Spleen (tissue), 11 donors: Measurements from ENCODE around the gene ITGA1. TPM values are rescaled to one million over a fixed set of nuclear protein-coding genes. Genes with fewer than 3 reads are reported as not detected.

Experiments
- DNase-seq: peaks from one replicate; pipeline ENCODE4 v3.0.0-alpha.2; 2020
- H3K27ac ChIP-seq, 8 donors: fragments of 200-600 bp; sonication (generic) in 7 of 8; 1 replicate in 4 of 8; 2 replicates in 4 of 8; pipeline versions ENCODE4 v1.5.0 to v1.8.0; 2016 to 2021; ENCODE audit warnings: inconsistent platforms in 4 of 8, mild to moderate bottlenecking in 4 of 8, moderate library complexity in 1 of 8
- H3K27me3 ChIP-seq, 7 donors: fragments of 200-600 bp; sonication (generic) in 6 of 7; replicated peaks in 1 of 7; 1 replicate in 4 of 7; 2 replicates in 3 of 7; pipeline versions ENCODE4 v1.5.0 to v1.8.0; 2016 to 2021; ENCODE audit warnings: inconsistent platforms in 3 of 7, mild to moderate bottlenecking in 1 of 7
- H3K36me3 ChIP-seq, 6 donors: fragments of 200-600 bp; sonication (generic) in 5 of 6; 1 replicate in 4 of 6; 2 replicates in 2 of 6; pipeline versions ENCODE4 v1.5.0 to v1.8.0; 2016 to 2021; ENCODE audit warnings: inconsistent platforms in 2 of 6
- H3K4me1 ChIP-seq, 6 donors: fragments of 200-600 bp; sonication (generic) in 5 of 6; 1 replicate in 3 of 6; 2 replicates in 3 of 6; pipeline versions ENCODE4 v1.5.0 to v1.8.0; 2016 to 2021; ENCODE audit warnings: inconsistent platforms in 3 of 6
- H3K4me3 ChIP-seq, 8 donors: fragments of 200-600 bp; sonication (generic) in 7 of 8; 1 replicate in 4 of 8; 2 replicates in 4 of 8; pipeline versions ENCODE4 v1.5.0 to v1.8.0; 2016 to 2021; ENCODE audit warnings: inconsistent platforms in 4 of 8, mild to moderate bottlenecking in 4 of 8, moderate library complexity in 2 of 8
- H3K9me3 ChIP-seq, 8 donors: fragments of 200-600 bp; sonication (generic) in 7 of 8; 1 replicate in 4 of 8; 2 replicates in 4 of 8; pipeline versions ENCODE4 v1.5.0 to v1.8.0; 2016 to 2021; ENCODE audit warnings: inconsistent platforms in 4 of 8
- CTCF ChIP-seq, 11 experiments: fragments of 200-600 bp in 7 of 11; fragments of 450-650 bp in 4 of 11; sonication (generic) in 4 of 11; IDR thresholded peaks in 8 of 11; conservative IDR thresholded peaks in 3 of 11; 1 replicate in 7 of 11; 2 replicates in 4 of 11; pipeline versions ENCODE4 v1.4.0 to v1.8.0; 2016 to 2021; ENCODE audit warnings: antibody characterized with exemption in 11 of 11, inconsistent platforms in 4 of 11, mild to moderate bottlenecking in 1 of 11
- POLR2A ChIP-seq, 3 donors: fragments of 450-650 bp; IDR thresholded peaks; one replicate each; pipeline ENCODE4 v1.5.1; 2017; ENCODE audit warnings: antibody characterized with exemption in 3 of 3, mild to moderate bottlenecking in 1 of 3
- POLR2AphosphoS5 ChIP-seq, 3 donors: sonication (generic); formaldehyde crosslinking; IDR thresholded peaks; one replicate each; pipeline ENCODE4 v1.5.1; 2017; ENCODE audit warnings: antibody characterized with exemption in 3 of 3
- WGBS, 5 donors: extraction: QIAGEN DNeasy Blood & Tissue Kit in 3 of 5; methylation state at CpG; one replicate each; pipeline versions ENCODE4 v1.1.5 to v1.1.7; 2013 to 2018; 5-methylcytosine and 5-hydroxymethylcytosine counted together
- intact Hi-C: fragments of 100-400 bp; cut with DNase I; formaldehyde crosslinking; loops from one replicate; pipeline ENCODE4 v1.15.0; 2023; ENCODE audit warnings: low total_unique reads
- polyA plus RNA-seq, 3 donors: library from polyadenylated mRNA; stranded (reverse); fragments of 200-250 nt; gene quantifications; one replicate each; pipeline ENCODE4 v1.2.1, GENCODE V29; 2013
- total RNA-seq, 7 donors: library from RNA; depleted of rRNA in 3 of 7; stranded (reverse); fragments of >200 nt in 3 of 7; fragmentation: NEBNext Ultra II Directional in 4 of 7; extraction: Animal tissue kit (Norgen Biotek cat#: 25700) in 4 of 7; gene quantifications; one replicate each; pipeline versions ENCODE4 v1.1.0 to v1.2.1, GENCODE V29; 2016 to 2021
- donor health status: healthy with polysubstance abuse.
- donor health status: DM: no; HTN: no; CAD: no; lungs with moderate emphysema.
- donor health status: DM: no; HTN: no; CAD: no.
- donor health status: Bipolar disorder and iron deficiency.
- donor health status: healthy.
- donor health status: DM: no; HTN: no; CAD: no.
- donor health status: DM: yes; HTN: yes; CAD: no.

ITGA1 gene
- total and polyA plus RNA-seq, 10 donors: 8.3 to 505 (median 289) TPM

- no peak overlapping the region for H3K27ac ChIP-seq
- TF ChIP-seq POLR2A (IDR thresholded peaks at IDR 0.05): no peak
- no peak overlapping the region for H3K4me3 ChIP-seq
- H3K9me3 ChIP-seq: peaks cover 0 to 9% (median 2%) of the 10 kb centered on the region in 8 donors
- H3K36me3 ChIP-seq: peaks cover 0 to 8% (median 2%) of the 10 kb centered on the region in 6 donors
- no peaks in the 10 kb centered on the region for H3K27me3 ChIP-seq
- intact Hi-C loops: no loop called here
- DNase-seq: no peak
- WGBS, 5 donors: 94 to 97% (median 96%) methylated on average over 1 of the region's 1 CpG
- peaks cover 0 to 29% (median 20%) of the 10 kb centered on the region in 6 donors for H3K4me1 ChIP-seq
Measured at GRCh38 chr5:52827815-52828214, 40.1 kb downstream of the ITGA1 start.

DNA sequence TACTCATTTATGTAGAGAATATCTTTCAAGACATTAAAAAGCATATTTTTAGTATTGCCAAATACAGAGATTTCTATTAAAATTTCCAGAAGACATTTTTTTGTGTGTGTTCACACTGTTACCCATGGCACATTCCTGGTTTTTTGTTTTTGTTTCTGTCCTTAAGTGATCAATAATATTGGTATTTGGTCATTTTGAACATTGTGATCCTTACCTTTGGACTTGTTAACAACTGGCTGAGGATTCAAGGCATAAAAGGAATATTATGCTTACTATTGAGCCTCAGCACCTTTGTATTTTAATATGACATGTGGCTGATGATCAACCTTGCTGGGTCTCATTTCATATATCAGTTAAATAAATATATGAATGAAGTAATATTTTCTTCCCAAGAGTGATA lies 41.9 kb downstream of the ITGA1 start:
- Histone ChIP-seq H3K9me3 (peaks cover 0 to 9% (median 2%) of the 10 kb centered on the region in 8 donors), H3K4me3 (no peak overlapping the region), H3K27me3 (no peaks in the 10 kb centered on the region), H3K27ac (no peak overlapping the region), H3K4me1 (peaks cover 3 to 19% (median 9%) of the 10 kb centered on the region in 6 donors), H3K36me3 (peaks cover 0 to 8% (median 2%) of the 10 kb centered on the region in 6 donors)
- no peak for TF ChIP-seq POLR2A (IDR thresholded peaks at IDR 0.05)
- no peak for TF ChIP-seq POLR2AphosphoS5 (IDR thresholded peaks at IDR 0.05)
- TF ChIP-seq CTCF (IDR thresholded peaks at IDR 0.05 in 8 of 11, conservative IDR thresholded peaks at IDR 0.05 in 3 of 11): no peak
- no peak for DNase-seq
- intact Hi-C loops: no loop called here

DNA sequence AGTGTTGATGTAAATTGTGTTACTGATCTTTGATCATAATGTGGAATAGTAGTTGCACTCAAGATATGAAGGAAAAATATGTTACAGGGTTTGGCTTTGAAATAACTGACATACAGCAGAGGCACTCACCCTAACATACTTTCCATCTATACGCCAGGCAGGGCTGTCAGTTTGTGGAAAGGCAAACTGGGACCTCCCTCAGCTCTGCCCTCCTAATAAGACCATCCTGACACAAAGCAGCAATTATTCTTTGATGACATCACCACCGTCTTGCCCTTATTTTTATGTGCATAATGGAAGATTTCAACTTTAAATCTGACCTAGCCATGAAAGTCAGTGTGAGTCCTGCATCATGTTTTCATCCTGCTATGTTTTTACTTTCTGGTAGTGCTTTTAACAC lies 42.9 kb downstream of the ITGA1 start:
- Histone ChIP-seq H3K9me3 (peaks cover 0 to 9% (median 2%) of the 10 kb centered on the region in 8 donors), H3K4me1 (peaks cover under 1 to 14% (median 6%) of the 10 kb centered on the region in 6 donors), H3K27me3 (no peaks in the 10 kb centered on the region), H3K4me3 (no peak overlapping the region), H3K27ac (peak overlapping the region in 1 of 8 donors; percentile 21), H3K36me3 (peaks cover 0 to 8% (median 2%) of the 10 kb centered on the region in 6 donors)
- WGBS, 5 donors: 73 to 93% (median 89%) methylated on average over 2 of the region's 2 CpGs
- intact Hi-C loops: no loop called here
- DNase-seq: no peak
- TF ChIP-seq POLR2AphosphoS5 (IDR thresholded peaks at IDR 0.05) (no peak), POLR2A (IDR thresholded peaks at IDR 0.05) (no peak), CTCF (IDR thresholded peaks at IDR 0.05 in 8 of 11, conservative IDR thresholded peaks at IDR 0.05 in 3 of 11) (no peak)

DNA sequence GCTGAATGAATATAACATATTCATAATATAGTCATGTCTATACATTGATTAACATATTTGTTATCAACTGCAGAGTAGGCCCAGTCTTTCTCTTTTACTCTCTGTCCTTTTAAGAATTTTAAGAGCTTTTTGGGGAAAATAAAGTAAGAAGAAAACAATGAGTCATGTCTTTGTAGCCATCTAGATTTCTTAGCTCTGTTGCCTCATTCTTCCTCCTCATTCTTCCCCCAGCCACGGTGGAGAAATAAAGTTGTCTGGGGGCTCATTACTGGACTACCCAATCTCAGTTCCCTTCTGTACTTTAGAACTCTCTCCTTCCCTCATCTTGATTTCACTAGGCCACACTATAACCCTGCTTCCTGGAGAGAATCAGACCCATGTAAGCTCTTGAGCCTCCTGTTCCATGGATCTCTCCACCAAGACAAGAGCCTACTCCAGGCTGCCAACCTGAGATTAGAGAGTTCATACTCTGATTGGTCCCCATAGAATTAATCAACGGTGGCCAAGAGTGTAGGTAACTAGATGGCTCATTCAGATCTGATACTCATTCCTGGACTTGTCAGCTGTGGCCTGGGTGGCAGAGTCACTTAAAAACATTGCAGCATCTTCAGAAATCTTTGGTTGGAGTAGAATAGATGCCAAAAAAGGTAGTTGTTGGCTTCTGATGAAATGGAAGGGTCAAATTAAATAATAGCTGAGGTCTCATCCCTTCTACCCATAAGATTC lies 44.2 kb downstream of the ITGA1 start:
- DNase-seq: no peak
- peak overlapping the region in 1 of 8 donors; percentile 36 for H3K27ac ChIP-seq
- 60 to 79% (median 67%) methylated on average over 2 of the region's 2 CpGs for WGBS, 5 donors
- H3K4me1 ChIP-seq: peaks cover 0 to 8% (median 5%) of the 10 kb centered on the region in 6 donors
- H3K36me3 ChIP-seq: peaks cover 0 to 8% (median 2%) of the 10 kb centered on the region in 6 donors
- no peak overlapping the region for H3K4me3 ChIP-seq
- intact Hi-C loops: no loop called here
- TF ChIP-seq CTCF (IDR thresholded peaks at IDR 0.05 in 8 of 11, conservative IDR thresholded peaks at IDR 0.05 in 3 of 11) (no peak), POLR2AphosphoS5 (IDR thresholded peaks at IDR 0.05) (no peak), POLR2A (IDR thresholded peaks at IDR 0.05) (no peak)
- H3K9me3 ChIP-seq: peaks cover 0 to 9% (median 2%) of the 10 kb centered on the region in 8 donors
- no peaks in the 10 kb centered on the region for H3K27me3 ChIP-seq
